Endothelial cell of umbilical vein (primary cell): ENCODE measurements around the gene TXNDC9. TPM values are rescaled to one million over a fixed set of nuclear protein-coding genes. Genes with fewer than 3 reads are reported as not detected.

Experiments used
- BruUV-seq: library from RNA; stranded (reverse); fragments of 400-500 nt; replicated peaks from 2 replicates; lab custom pipeline; 2021; lab: Mats Ljungman, UMichigan
- CTCF ChIA-PET: fragments of 300-600, 350-600 bp; sonication (Branson Sonifier 250); formaldehyde crosslinking; loops from one replicate; lab custom pipeline; 2021; ENCODE audit warnings: antibody characterized with exemption, inconsistent platforms; lab: Charles Lee
- POLR2A ChIA-PET: fragments of 300-600, 350-600 bp; sonication (Branson Sonifier 250); formaldehyde crosslinking; loops from one replicate; lab custom pipeline; 2021; ENCODE audit warnings: antibody characterized with exemption, inconsistent platforms; lab: Charles Lee
- DNase-seq: peaks from one replicate; pipeline ENCODE4 v3.0.0-alpha.2; 2011; ENCODE audit warnings: low read depth, low spot score
- FAIRE-seq: peaks from 2 replicates; lab custom pipeline; 2011; peaks lifted over from hg19 to GRCh38; lab: Jason Lieb, UNC
- H2AFZ ChIP-seq: 2 replicates; pipeline ENCODE4 v1.6.0; 2012; ENCODE audit warnings: low read depth, low read length, control low read depth, inconsistent platforms
- H3K27ac ChIP-seq: 2 replicates; pipeline ENCODE4 v1.5.1; 2011; ENCODE audit warnings: low read depth, mild to moderate bottlenecking, control low read depth, low read length, moderate library complexity; ENCODE audit not compliant: insufficient read depth
- H3K27me3 ChIP-seq, 2 experiments: 2 replicates each; pipeline versions ENCODE4 v1.6.0 to v1.6.1; 2011; ENCODE audit warnings: low read length in 2 of 2, mixed read lengths in 1 of 2; ENCODE audit not compliant: control insufficient read depth in 2 of 2, insufficient read depth in 2 of 2
- H3K36me3 ChIP-seq, 2 experiments: 2 replicates in 1 of 2; 3 replicates in 1 of 2; pipeline ENCODE4 v1.5.1; 2011; ENCODE audit warnings: low read length in 2 of 2, mild to moderate bottlenecking in 1 of 2, moderate library complexity in 1 of 2; ENCODE audit not compliant: control insufficient read depth in 2 of 2, insufficient read depth in 2 of 2; ENCODE audit errors: extremely low read depth in 1 of 2
- H3K4me1 ChIP-seq: 3 replicates; pipeline ENCODE4 v1.5.1; 2011; ENCODE audit warnings: mild to moderate bottlenecking, low read length; ENCODE audit not compliant: control insufficient read depth, insufficient read depth; ENCODE audit errors: extremely low read depth
- H3K4me2 ChIP-seq: 2 replicates; pipeline ENCODE4 v1.6.1; 2011; ENCODE audit warnings: low read length, control low read depth, mixed read lengths; ENCODE audit not compliant: insufficient read depth
- H3K4me3 ChIP-seq, 3 experiments: fragments of 200-600 bp in 1 of 3; sonication (generic), shearing (Covaris generic) in 1 of 3; replicated peaks in 1 of 3; 2 replicates each; pipeline ENCODE4 v1.5.1; 2011 to 2016; ENCODE audit warnings: control low read depth in 3 of 3, low read length in 3 of 3, mild to moderate bottlenecking in 2 of 3, inconsistent platforms in 1 of 3, low read depth in 1 of 3, moderate library complexity in 1 of 3; ENCODE audit not compliant: insufficient read depth in 1 of 3
- H3K79me2 ChIP-seq: 2 replicates; pipeline ENCODE4 v1.6.0; 2012; ENCODE audit warnings: low read length, inconsistent platforms; ENCODE audit not compliant: control insufficient read depth, insufficient read depth
- H3K9ac ChIP-seq: replicated peaks from 2 replicates; pipeline ENCODE3; 2011; ENCODE audit warnings: low read length, control low read depth; ENCODE audit not compliant: insufficient read depth; ENCODE audit errors: extremely low read depth
- H3K9me1 ChIP-seq: replicated peaks from 3 replicates; pipeline ENCODE4 v1.6.0; 2011; ENCODE audit warnings: mild to moderate bottlenecking, low read length; ENCODE audit not compliant: control insufficient read depth, insufficient read depth; ENCODE audit errors: extremely low read depth
- H3K9me3 ChIP-seq: replicated peaks from 2 replicates; pipeline ENCODE4 v1.5.1; 2012; ENCODE audit warnings: low read length, inconsistent platforms; ENCODE audit not compliant: control insufficient read depth, insufficient read depth
- H4K20me1 ChIP-seq: replicated peaks from 2 replicates; pipeline ENCODE3; 2011; ENCODE audit warnings: mild to moderate bottlenecking, low read length; ENCODE audit not compliant: control insufficient read depth, insufficient read depth; ENCODE audit errors: extremely low read depth
- CTCF ChIP-seq, 2 donors: IDR thresholded peaks; 1 replicate in 1 of 2; 2 replicates in 1 of 2; pipeline ENCODE4 v1.5.1; 2011; ENCODE audit warnings: low read length in 2 of 2, mild to moderate bottlenecking in 2 of 2, moderate library complexity in 2 of 2, control low read depth in 1 of 2, inconsistent platforms in 1 of 2, low read depth in 1 of 2; ENCODE audit not compliant: insufficient read depth in 1 of 2; ENCODE audit errors: extremely low read depth in 1 of 2
- EZH2 ChIP-seq: IDR thresholded peaks from 2 replicates; pipeline ENCODE4 v1.6.1; 2012; ENCODE audit warnings: borderline replicate concordance, low read depth, mild to moderate bottlenecking, moderate library complexity, low read length, inconsistent platforms; ENCODE audit not compliant: severe bottlenecking
- FOS ChIP-seq: IDR thresholded peaks from 2 replicates; pipeline ENCODE4 v1.6.1; 2011; ENCODE audit warnings: mild to moderate bottlenecking, low read length, moderate library complexity, borderline replicate concordance; ENCODE audit not compliant: insufficient read depth
- GATA2 ChIP-seq: IDR thresholded peaks from 2 replicates; pipeline ENCODE4 v1.7.0; 2011; ENCODE audit warnings: low read depth, mild to moderate bottlenecking, moderate library complexity, mixed read lengths, low read length; ENCODE audit not compliant: insufficient read length, insufficient read depth
- JUN ChIP-seq: IDR thresholded peaks from 2 replicates; pipeline ENCODE4 v1.6.1; 2011; ENCODE audit warnings: borderline replicate concordance, low read depth; ENCODE audit not compliant: insufficient read length, insufficient read depth
- MAX ChIP-seq: IDR thresholded peaks from 2 replicates; pipeline ENCODE4 v1.6.1; 2011; ENCODE audit not compliant: insufficient read depth, insufficient read length
- MYC ChIP-seq: IDR thresholded peaks from one replicate; pipeline ENCODE4 v1.6.1; 2011; ENCODE audit warnings: mild to moderate bottlenecking, low read depth, low read length
- POLR2A ChIP-seq: IDR thresholded peaks from 2 replicates; pipeline ENCODE4 v1.6.1; 2012; ENCODE audit warnings: low read depth, mild to moderate bottlenecking, control low read depth, low read length
- POLR2AphosphoS5 ChIP-seq: IDR thresholded peaks from 2 replicates; pipeline ENCODE4 v1.6.1; 2012; ENCODE audit warnings: low read depth, mild to moderate bottlenecking, control low read depth, low read length, moderate library complexity; ENCODE audit not compliant: insufficient read depth
- dilution Hi-C: fragments of 300-500 bp; cut with MboI; formaldehyde crosslinking; loops from one replicate; pipeline ENCODE4 v1.15.0; 2019; ENCODE audit warnings: low sequenced_read_pairs; ENCODE audit not compliant: extremely low pct_ligation_motif_present
- intact Hi-C: fragments of 100-400 bp; cut with micrococcal nuclease; formaldehyde crosslinking; loops from one replicate; pipeline ENCODE4 v1.10.0; 2022
- polyA plus RNA-seq, 4 experiments: library from polyadenylated mRNA; depleted of rRNA in 3 of 4; stranded (reverse) in 3 of 4; unstranded in 1 of 4; fragments of >200 nt; gene quantifications; 2 replicates each; pipeline versions ENCODE4 v1.2.1 to v1.2.3, GENCODE V29; 2011 to 2012; ENCODE audit warnings: missing spikeins in 1 of 4
- total RNA-seq: library from RNA; stranded (reverse); gene quantifications from 2 replicates; pipeline ENCODE4 v1.2.3, GENCODE V29; 2021

TXNDC9 gene
- total and polyA plus RNA-seq, 2 donors (not counting 3 experiments of a cell fraction or from before 2014, with no cell fraction given), result 18.6 to 45.8 TPM

- FAIRE-seq, result no peak
- intact Hi-C loops (no loop called here), dilution Hi-C loops (no loop called here)
- Histone ChIP-seq H3K27ac (no peak overlapping the region), H3K9ac (no peak overlapping the region), H3K4me3 (no peak overlapping the region), H3K9me1 (no peaks in the 10 kb centered on the region), H3K36me3 (no peaks in the 10 kb centered on the region), H3K4me1 (no peaks in the 10 kb centered on the region), H2AFZ (no peak overlapping the region), H3K27me3 (no peaks in the 10 kb centered on the region), H3K79me2 (no peaks in the 10 kb centered on the region), H3K9me3 (no peaks in the 10 kb centered on the region), H3K4me2 (no peak overlapping the region), H4K20me1 (no peaks in the 10 kb centered on the region)
- ChIA-PET POLR2A (no interaction called here), CTCF (no interaction called here)
- no peak for DNase-seq
- no TSS peak for BruUV-seq
- no peak for TF ChIP-seq POLR2AphosphoS5
Observed at GRCh38 chr2:99285526-99285925, 50.6 kb downstream of the TXNDC9 start.

- Histone ChIP-seq H2AFZ (no peak overlapping the region), H3K36me3 (no peaks in the 10 kb centered on the region), H3K79me2 (no peaks in the 10 kb centered on the region), H3K27me3 (no peaks in the 10 kb centered on the region), H3K9ac (no peak overlapping the region), H3K4me2 (no peak overlapping the region), H3K4me3 (no peak overlapping the region), H4K20me1 (no peaks in the 10 kb centered on the region), H3K4me1 (no peaks in the 10 kb centered on the region), H3K9me3 (no peaks in the 10 kb centered on the region), H3K9me1 (no peaks in the 10 kb centered on the region), H3K27ac (no peak overlapping the region)
- POLR2A ChIA-PET, result no interaction called here
- CTCF ChIA-PET, result no interaction called here
- no TSS peak for BruUV-seq
- FAIRE-seq (no peak), DNase-seq (no peak)
- dilution Hi-C loops (no loop called here), intact Hi-C loops (loop anchor here (1.0 kb wide), 1 partner anchor 38 kb away; no protein-coding TSS in a partner anchor)
- TF ChIP-seq JUN, result no peak
- no peak for TF ChIP-seq POLR2A
- no peak for TF ChIP-seq EZH2
- no peak for TF ChIP-seq MAX
- no peak for TF ChIP-seq POLR2AphosphoS5
- no peak for TF ChIP-seq CTCF (IDR thresholded peaks at IDR 0.05; ENCODE audit: extremely low read depth in 1 of 2, insufficient read depth in 1 of 2, low read depth in 1 of 2, low read length in 2 of 2)
- TF ChIP-seq MYC, result no peak
- TF ChIP-seq GATA2, result no peak
- TF ChIP-seq FOS, result no peak
Observed at GRCh38 chr2:99279969-99280695, 56.0 kb downstream of the TXNDC9 start.
